Measurements from ENCODE around the gene STRN.

STRN gene

DNA sequence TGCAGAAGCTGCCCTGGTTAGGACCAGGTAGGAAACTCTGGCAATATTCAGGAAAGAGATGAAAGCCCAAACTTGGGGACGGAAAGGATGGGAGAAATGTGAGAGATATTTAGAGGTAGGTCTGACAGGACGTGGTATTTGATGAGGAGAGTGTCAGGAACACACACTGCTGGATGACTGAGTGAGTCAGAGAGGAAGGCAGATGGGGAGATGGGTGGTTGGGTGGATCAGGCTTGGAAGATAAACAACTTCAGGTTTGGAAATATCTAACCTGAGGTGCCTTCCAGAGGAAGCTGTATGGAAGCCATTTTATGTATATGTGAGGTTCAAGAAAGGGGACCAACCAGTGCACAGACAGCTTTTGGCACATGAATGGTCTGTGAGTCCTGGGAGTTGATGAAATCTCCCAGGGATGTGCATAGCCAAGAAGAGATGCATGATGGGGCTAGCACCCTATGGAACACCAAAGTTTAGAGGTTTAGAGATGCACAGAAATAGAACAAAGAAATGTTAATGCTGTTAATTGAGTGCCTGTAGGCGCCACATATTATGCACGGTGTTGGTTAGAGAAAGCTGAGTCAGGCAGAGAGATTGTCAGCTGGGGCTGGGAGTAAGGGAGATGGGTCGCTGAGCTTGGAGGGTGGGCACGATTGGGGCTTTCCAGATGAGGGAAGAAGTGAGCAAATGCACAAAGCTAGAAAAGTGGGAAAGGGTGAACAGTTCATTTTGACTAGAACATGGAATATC lies 168.8 kb downstream of the STRN start:
- TF ChIP-seq POLR2AphosphoS5 (IDR thresholded peaks at IDR 0.05; ENCODE audit: low read depth) (no peak), CTCF (IDR thresholded peaks at IDR 0.05; ENCODE audit: insufficient read depth, low read length) (no peak), SPI1 (IDR thresholded peaks at IDR 0.05; ENCODE audit: borderline replicate concordance, low read depth) (no peak), GABPA (IDR thresholded peaks at IDR 0.05; ENCODE audit: low read depth) (no peak)
- Histone ChIP-seq H3K27me3 (ENCODE audit: insufficient read depth, poor library complexity, severe bottlenecking) (no peaks in the 10 kb centered on the region), H3K4me3 (replicated peaks; ENCODE audit: insufficient read depth, low read length) (no peak overlapping the region), H3K27ac (replicated peaks) (no peak overlapping the region)
- DNase-seq (ENCODE audit: low read depth in 1 of 2, low spot score in 1 of 2) = no peak

Data from HL-60 (cell line).